ENCODE results near the gene PPP5C. TPM values are rescaled to one million over a fixed set of nuclear protein-coding genes. Genes with fewer than 3 reads are reported as not detected.
"Not testable (repeated sequence)": the region's sequence is repeated elsewhere in the genome, so short reads cannot be mapped to it uniquely, and the experiment has no call there.

PPP5C gene
- total RNA-seq, 4 donors from 2014 or later = 39.9 to 74.7 (median 61.9) TPM

- Histone ChIP-seq H3K36me3 (no peaks in the 10 kb centered on the region), H3K27me3 (peaks cover 0 to 52% (median 0%) of the 10 kb centered on the region in 4 donors), H3K4me1 (peaks cover 5 to 26% (median 22%) of the 10 kb centered on the region in 4 donors), H3K27ac (replicated peaks in 1 of 4) (no peak overlapping the region), H3K4me3 (no peak overlapping the region), H3K9me3 (no peaks in the 10 kb centered on the region)
- 84% methylated on average over 4 of the region's 4 CpGs for WGBS
- no peak for DNase-seq (ENCODE audit: extremely low spot score)
- intact Hi-C loops (cut with DNase I) = no loop called here
- TF ChIP-seq POLR2A (IDR thresholded peaks at IDR 0.05; ENCODE audit: low read depth) (no peak), POLR2AphosphoS5 (IDR thresholded peaks at IDR 0.05) (no peak), EP300 (IDR thresholded peaks at IDR 0.05) (no peak), CTCF (IDR thresholded peaks at IDR 0.05) (no peak)
Observed at GRCh38 chr19:46429999-46430398, 83.1 kb downstream of the PPP5C start.

- H3K4me1 ChIP-seq = peaks cover 5 to 14% (median 12%) of the 10 kb centered on the region in 4 donors
- H3K4me3 ChIP-seq = no peak overlapping the region
- no peaks in the 10 kb centered on the region for H3K9me3 ChIP-seq
- DNase-seq (ENCODE audit: extremely low spot score) = no peak
- H3K36me3 ChIP-seq = no peaks in the 10 kb centered on the region
- H3K27me3 ChIP-seq = peaks cover 0 to 43% (median 0%) of the 10 kb centered on the region in 4 donors
- intact Hi-C loops (cut with DNase I) = no loop called here
- no peak overlapping the region for H3K27ac ChIP-seq (replicated peaks in 1 of 4)
- 61% methylated on average over 10 of the region's 10 CpGs for WGBS
- no peak for TF ChIP-seq EP300 (IDR thresholded peaks at IDR 0.05)
- TF ChIP-seq POLR2AphosphoS5 (IDR thresholded peaks at IDR 0.05) = no peak
- TF ChIP-seq CTCF (IDR thresholded peaks at IDR 0.05) = no peak
- TF ChIP-seq POLR2A (IDR thresholded peaks at IDR 0.05; ENCODE audit: low read depth) = no peak
Observed at GRCh38 chr19:46431824-46432223, 84.9 kb downstream of the PPP5C start.

DNA sequence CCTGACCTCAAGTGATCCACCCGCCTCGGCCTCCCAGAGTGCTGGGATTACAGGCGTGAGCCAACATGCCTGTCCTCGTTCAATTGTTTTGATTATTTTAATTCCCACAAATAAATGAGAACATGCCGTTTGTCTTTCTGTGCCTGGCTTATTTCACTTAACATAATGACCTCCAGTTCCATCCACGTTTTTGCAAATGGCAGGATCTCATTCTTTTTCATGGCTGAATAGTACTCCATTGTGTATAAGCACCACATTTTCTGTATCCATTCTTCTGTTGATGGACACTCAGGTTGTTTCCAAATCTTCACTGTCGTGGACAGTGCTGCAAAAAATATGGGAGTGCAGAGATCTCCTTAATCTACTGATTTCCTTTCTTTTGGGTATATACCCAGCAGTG is 86.6 kb downstream of the PPP5C start:
- H3K27ac ChIP-seq (replicated peaks in 1 of 4); intact Hi-C loops (cut with DNase I); H3K9me3 ChIP-seq; H3K4me1 ChIP-seq; H3K4me3 ChIP-seq; DNase-seq (ENCODE audit: extremely low spot score); H3K36me3 ChIP-seq: not testable (repeated sequence)
- peaks cover 0 to 29% (median 0%) of the 10 kb centered on the region in 4 donors for H3K27me3 ChIP-seq
- 58% methylated on average over 7 of the region's 7 CpGs for WGBS

DNA sequence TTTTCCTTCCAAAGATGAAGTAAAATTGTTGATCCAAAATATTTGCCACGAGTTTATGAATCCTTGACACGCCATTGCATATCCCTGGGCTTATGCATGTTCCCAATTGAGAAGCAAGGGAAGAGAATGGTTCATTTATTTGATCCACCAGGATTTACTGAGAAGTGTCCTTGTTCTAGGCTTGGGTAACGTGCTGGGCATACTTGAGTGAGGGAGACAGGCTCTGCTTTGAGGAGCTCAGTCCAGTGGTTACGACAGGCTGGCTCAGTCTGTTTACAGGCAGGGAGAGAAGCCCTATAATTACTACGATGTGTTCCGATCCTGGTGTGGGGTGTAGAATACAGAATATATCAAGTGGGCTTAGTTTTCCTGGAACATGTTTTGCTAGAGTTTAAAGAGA is 88.1 kb downstream of the PPP5C start:
- intact Hi-C loops (cut with DNase I) = no loop called here
- WGBS = 57% methylated on average over 6 of the region's 6 CpGs
- peaks cover 0 to 21% (median 0%) of the 10 kb centered on the region in 4 donors for H3K27me3 ChIP-seq
- H3K27ac ChIP-seq (replicated peaks in 1 of 4) = no peak overlapping the region
- H3K9me3 ChIP-seq = no peaks in the 10 kb centered on the region
- H3K36me3 ChIP-seq = no peaks in the 10 kb centered on the region
- no peak overlapping the region for H3K4me3 ChIP-seq
- DNase-seq (ENCODE audit: extremely low spot score) = no peak
- TF ChIP-seq POLR2A (IDR thresholded peaks at IDR 0.05; ENCODE audit: low read depth) = no peak
- TF ChIP-seq POLR2AphosphoS5 (IDR thresholded peaks at IDR 0.05) = no peak
- TF ChIP-seq CTCF (IDR thresholded peaks at IDR 0.05) = no peak
- TF ChIP-seq EP300 (IDR thresholded peaks at IDR 0.05) = no peak
- H3K4me1 ChIP-seq = no peaks in the 10 kb centered on the region

GRCh38 chr19:46435689-46436088 is 88.8 kb downstream of the PPP5C start:
- H3K4me1 ChIP-seq; H3K27ac ChIP-seq (replicated peaks in 1 of 4); H3K9me3 ChIP-seq; H3K36me3 ChIP-seq; H3K4me3 ChIP-seq; DNase-seq (ENCODE audit: extremely low spot score); intact Hi-C loops (cut with DNase I): not testable (repeated sequence)
- peaks cover 0 to 21% (median 0%) of the 10 kb centered on the region in 4 donors for H3K27me3 ChIP-seq
- 95% methylated on average over 4 of the region's 4 CpGs for WGBS

Small RNA genes lying within 50 kb of the gene (small RNA-seq; reads per million reads assigned to genes)
- 0 reads per million in 3 donors for gene RNU6-924P

Other genes with a start within 250 kb of the PPP5C start
- not detected for gene IGFL3, start 222.4 kb upstream of the PPP5C start, total RNA-seq
- gene IGFL2, start 198.8 kb upstream of the PPP5C start, total RNA-seq = not detected
- gene IGFL1, start 117.3 kb upstream of the PPP5C start, total RNA-seq = not detected
- 100 to 1,000 TPM in 3 of 4 donors, 10 to 100 TPM in 1; 98.2 to 268 (median 160) TPM for gene HIF3A, start 50.0 kb upstream of the PPP5C start, total RNA-seq
- 10 to 100 TPM in 1 of 4 donors, 1 to 10 TPM in 3; 4.5 to 11.6 (median 4.9) TPM for gene CCDC8, start 66.5 kb downstream of the PPP5C start, total RNA-seq
- gene PNMA8C, start 81.8 kb downstream of the PPP5C start, total RNA-seq = under 1 TPM; 0.13 to 0.42 (median 0.17) TPM
- gene PNMA8A, start 124.5 kb downstream of the PPP5C start, total RNA-seq = 1 to 10 TPM; 1.4 to 5.3 (median 2.5) TPM
- 1 to 10 TPM; 1.5 to 3.3 (median 1.6) TPM for gene PNMA8B, start 148.8 kb downstream of the PPP5C start, total RNA-seq